K562 (cell line): Measurements from ENCODE around the gene SNU13.

ENCODE experiments used
- CEBPB ChIP-seq: fragments of 450-650 bp; IDR thresholded peaks from 2 replicates; pipeline ENCODE4 v1.6.1; 2016; ENCODE audit warnings: missing genetic modification characterization, missing compliant biosample characterization
- DIDO1 ChIP-seq: fragments of 450-650 bp; IDR thresholded peaks from 2 replicates; pipeline ENCODE4 v1.6.1; 2016; ENCODE audit warnings: low read depth, missing biosample characterization, missing genetic modification characterization
- KLF6 ChIP-seq: fragments of 250-450 bp; sonication (Bioruptor Pico); IDR thresholded peaks from 2 replicates; pipeline ENCODE4 v1.4.0; 2020; ENCODE audit warnings: mild to moderate bottlenecking, moderate library complexity, borderline replicate concordance
- NFE2L1 ChIP-seq: fragments of 450-650 bp; IDR thresholded peaks from 2 replicates; pipeline ENCODE4 v1.6.1; 2016; ENCODE audit warnings: missing genetic modification characterization, low read depth, mild to moderate bottlenecking, missing compliant biosample characterization, moderate library complexity, borderline replicate concordance
- NFXL1 ChIP-seq: fragments of 450-650 bp; formaldehyde crosslinking; IDR thresholded peaks from 2 replicates; pipeline ENCODE4 v1.4.0; 2021; ENCODE audit warnings: mild to moderate bottlenecking
- NFYB ChIP-seq: IDR thresholded peaks from 2 replicates; pipeline ENCODE4 v1.6.1; 2011; ENCODE audit warnings: mild to moderate bottlenecking, moderate library complexity; ENCODE audit not compliant: insufficient read length; ENCODE audit errors: extremely low read depth
- POLR2A ChIP-seq: fragments of 450-650 bp; conservative IDR thresholded peaks from 2 replicates; pipeline ENCODE4 v1.6.1; 2016
- SMAD1 ChIP-seq: fragments of 150-350 bp; IDR thresholded peaks from 2 replicates; pipeline ENCODE4 v1.6.1; 2014; ENCODE audit warnings: low read length, low read depth; ENCODE audit not compliant: partially characterized antibody
- SPI1 ChIP-seq: IDR thresholded peaks from 2 replicates; pipeline ENCODE4 v1.6.1; 2011; ENCODE audit warnings: low read depth, low read length, control low read depth, borderline replicate concordance
- STAT5B ChIP-seq: fragments of 250-450 bp; sonication (Bioruptor Pico); IDR thresholded peaks from 2 replicates; pipeline ENCODE4 v1.8.0; 2021; ENCODE audit warnings: mild to moderate bottlenecking, inconsistent platforms
- ZNF277 ChIP-seq: fragments of 250-450 bp; sonication (Bioruptor Pico); IDR thresholded peaks from 2 replicates; pipeline ENCODE4 v1.8.0; 2022; ENCODE audit warnings: inconsistent platforms, mild to moderate bottlenecking, moderate library complexity, borderline replicate concordance
- TF ChIP-seq, protein P1 (sequence below): fragments of 450-650 bp; formaldehyde crosslinking; IDR thresholded peaks from 2 replicates; pipeline ENCODE4 v1.4.0; 2022; ENCODE audit warnings: missing genetic modification characterization

DNA sequence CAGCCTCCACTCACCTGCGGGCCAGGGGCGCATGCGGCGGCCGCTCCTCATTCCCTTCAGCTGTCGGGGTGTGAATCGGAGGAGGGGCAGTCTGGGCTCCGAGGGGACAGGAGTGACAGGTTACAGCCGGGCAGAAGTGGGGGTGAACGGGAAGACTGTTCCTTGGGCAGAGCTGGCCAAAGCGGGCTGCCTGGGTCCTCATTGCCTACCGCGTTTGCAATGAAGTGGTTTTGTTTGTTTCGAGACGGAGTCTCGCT is 11.4 kb upstream of the SNU13 start:
- TF ChIP-seq POLR2A (no peak), ZNF277 (no peak), CEBPB (tag) (no peak), DIDO1 (no peak), NFXL1 (CRISPR knock-in tag) (no peak), NFYB (no peak), KLF6 (no peak), NFE2L1 (tag) (no peak), SMAD1 (no peak), STAT5B (CRISPR knock-in tag) (no peak), SPI1 (no peak)
- TF ChIP-seq, protein P1, sequence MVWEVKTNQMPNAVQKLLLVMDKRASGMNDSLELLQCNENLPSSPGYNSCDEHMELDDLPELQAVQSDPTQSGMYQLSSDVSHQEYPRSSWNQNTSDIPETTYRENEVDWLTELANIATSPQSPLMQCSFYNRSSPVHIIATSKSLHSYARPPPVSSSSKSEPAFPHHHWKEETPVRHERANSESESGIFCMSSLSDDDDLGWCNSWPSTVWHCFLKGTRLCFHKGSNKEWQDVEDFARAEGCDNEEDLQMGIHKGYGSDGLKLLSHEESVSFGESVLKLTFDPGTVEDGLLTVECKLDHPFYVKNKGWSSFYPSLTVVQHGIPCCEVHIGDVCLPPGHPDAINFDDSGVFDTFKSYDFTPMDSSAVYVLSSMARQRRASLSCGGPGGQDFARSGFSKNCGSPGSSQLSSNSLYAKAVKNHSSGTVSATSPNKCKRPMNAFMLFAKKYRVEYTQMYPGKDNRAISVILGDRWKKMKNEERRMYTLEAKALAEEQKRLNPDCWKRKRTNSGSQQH, result no peak
